HCT116 (cell line): Measurements from ENCODE around the gene AUTS2. TPM values are rescaled to one million over a fixed set of nuclear protein-coding genes. Genes with fewer than 3 reads are reported as not detected.

Source experiments
- ATAC-seq: fragments of 200-7000 bp; cut with Tn5 transposase; 2 replicates; pipeline ENCODE4 v1.9.1; 2020; ENCODE audit warnings: mild to moderate bottlenecking, moderate library complexity
- BruUV-seq: library from RNA; stranded (reverse); fragments of 400-500 nt; replicated peaks from 2 replicates; lab custom pipeline; 2021; lab: Mats Ljungman, UMichigan
- CTCF ChIA-PET: fragments of 300-600 bp; sonication (Branson Sonifier 250); formaldehyde crosslinking; loops from one replicate; lab custom pipeline; 2021; ENCODE audit warnings: antibody characterized with exemption; lab: Charles Lee
- POLR2A ChIA-PET: fragments of 300-600, 350-600 bp; sonication (Branson Sonifier 250); formaldehyde crosslinking; loops from one replicate; lab custom pipeline; 2021; ENCODE audit warnings: antibody characterized with exemption; lab: Charles Lee
- RAD21 ChIA-PET, 2 experiments: fragments of 300-600 bp; sonication (Branson Sonifier 250); formaldehyde crosslinking; loops; one replicate each; lab custom pipeline; 2023; ENCODE audit warnings: low total read pairs in 2 of 2; ENCODE audit not compliant: uncharacterized antibody in 2 of 2, unreplicated experiment in 2 of 2, low non-redundant PET in 1 of 2; lab: Charles Lee
- DNase-seq: peaks from one replicate; pipeline ENCODE4 v3.0.0-alpha.2; 2010; ENCODE audit warnings: low read depth, low spot score
- H2AFZ ChIP-seq: fragments of 200-600 bp; shearing (Covaris generic), sonication (generic); 2 replicates; pipeline ENCODE4 v1.6.1; 2017; ENCODE audit warnings: low read depth, mixed run types, mixed read lengths, antibody characterized with exemption, low read length; ENCODE audit not compliant: poor library complexity, severe bottlenecking
- H3K27ac ChIP-seq: 2 replicates; pipeline ENCODE4 v1.5.1; 2012; ENCODE audit warnings: low read depth, low read length
- H3K27me3 ChIP-seq: fragments of 200-600 bp; sonication (generic); 2 replicates; pipeline ENCODE4 v1.6.1; 2016; ENCODE audit warnings: mixed run types, low read length, mixed read lengths; ENCODE audit not compliant: insufficient read depth
- H3K36me3 ChIP-seq, 2 experiments: fragments of 200-500 bp in 1 of 2; fragments of 200-600 bp in 1 of 2; sonication (Bioruptor generic) in 1 of 2; sonication (generic) in 1 of 2; 2 replicates each; pipeline versions ENCODE4 v1.5.1 to v1.6.1; 2014 to 2016; ENCODE audit warnings: low read length in 2 of 2, inconsistent platforms in 1 of 2, mixed read lengths in 1 of 2, mixed run types in 1 of 2; ENCODE audit not compliant: insufficient read depth in 2 of 2, control insufficient read depth in 1 of 2
- H3K4me1 ChIP-seq, 2 experiments: fragments of 200-600 bp in 1 of 2; sonication (generic) in 1 of 2; 2 replicates each; pipeline versions ENCODE4 v1.5.1 to v1.6.1; 2012 to 2017; ENCODE audit warnings: low read length in 2 of 2, inconsistent platforms in 1 of 2, mild to moderate bottlenecking in 1 of 2, mixed read lengths in 1 of 2, mixed run types in 1 of 2, moderate library complexity in 1 of 2; ENCODE audit not compliant: insufficient read depth in 2 of 2, control insufficient read depth in 1 of 2
- H3K4me2 ChIP-seq: fragments of 200-600 bp; sonication (generic); 2 replicates; pipeline ENCODE4 v1.6.1; 2017; ENCODE audit warnings: mixed run types, low read length, mixed read lengths
- H3K4me3 ChIP-seq, 2 experiments: fragments of 200-600 bp in 1 of 2; sonication (generic) in 1 of 2; replicated peaks in 1 of 2; 2 replicates each; pipeline ENCODE4 v1.5.1; 2011 to 2016; ENCODE audit warnings: low read length in 2 of 2, control low read depth in 1 of 2, low read depth in 1 of 2, mild to moderate bottlenecking in 1 of 2, mixed read lengths in 1 of 2, mixed run types in 1 of 2
- H3K79me2 ChIP-seq: fragments of 200-600 bp; sonication (generic); 2 replicates; pipeline ENCODE4 v1.6.1; 2017; ENCODE audit warnings: mild to moderate bottlenecking, mixed run types, low read length, moderate library complexity, mixed read lengths; ENCODE audit not compliant: insufficient read depth
- H3K9ac ChIP-seq: fragments of 200-600 bp; sonication (generic); 2 replicates; pipeline ENCODE4 v1.6.1; 2016; ENCODE audit warnings: low read length, mixed read lengths
- H3K9me2 ChIP-seq: fragments of 200-600 bp; sonication (generic), shearing (Covaris generic); 2 replicates; pipeline ENCODE4 v1.6.1; 2017; ENCODE audit warnings: mixed run types, mild to moderate bottlenecking, moderate library complexity; ENCODE audit not compliant: insufficient read depth
- H3K9me3 ChIP-seq, 2 experiments: fragments of 200-500 bp in 1 of 2; fragments of 200-600 bp in 1 of 2; sonication (Bioruptor generic) in 1 of 2; sonication (generic) in 1 of 2; 2 replicates each; pipeline ENCODE4 v1.6.1; 2014 to 2017; ENCODE audit warnings: low read length in 2 of 2, mixed read lengths in 2 of 2, inconsistent platforms in 1 of 2, low read depth in 1 of 2, mild to moderate bottlenecking in 1 of 2, mixed run types in 1 of 2, moderate library complexity in 1 of 2; ENCODE audit not compliant: control insufficient read depth in 1 of 2, insufficient read depth in 1 of 2
- H4K20me1 ChIP-seq: fragments of 200-600 bp; sonication (generic), shearing (Covaris generic); 2 replicates; pipeline ENCODE4 v1.6.1; 2017; ENCODE audit warnings: mixed run types, mild to moderate bottlenecking, moderate library complexity; ENCODE audit not compliant: insufficient read depth
- CEBPB ChIP-seq: IDR thresholded peaks from 2 replicates; pipeline ENCODE4 v1.6.1; 2012; ENCODE audit warnings: low read depth
- EGR1 ChIP-seq: IDR thresholded peaks from 2 replicates; pipeline ENCODE4 v1.6.1; 2012; ENCODE audit warnings: low read depth
- EZH2 ChIP-seq: fragments of 200-600 bp; sonication (generic); IDR thresholded peaks from 2 replicates; pipeline ENCODE4 v1.6.1; 2017; ENCODE audit warnings: antibody characterized with exemption, mixed run types
- RAD21 ChIP-seq: IDR thresholded peaks from 2 replicates; pipeline ENCODE4 v1.6.1; 2012; ENCODE audit warnings: low read depth, mild to moderate bottlenecking
- SP1 ChIP-seq: IDR thresholded peaks from 2 replicates; pipeline ENCODE4 v1.6.1; 2012; ENCODE audit warnings: low read depth
- TCF7L2 ChIP-seq: IDR thresholded peaks from 2 replicates; pipeline ENCODE4 v1.7.0; 2011; ENCODE audit warnings: borderline replicate concordance, inconsistent platforms; ENCODE audit not compliant: insufficient read depth, insufficient read length; ENCODE audit errors: extremely low read depth
- YY1 ChIP-seq: IDR thresholded peaks from 2 replicates; pipeline ENCODE4 v1.6.1; 2011; ENCODE audit warnings: low read length, low read depth, moderate library complexity, mild to moderate bottlenecking; ENCODE audit not compliant: insufficient replicate concordance; ENCODE audit errors: extremely low read depth
- ZFX ChIP-seq: fragments of 450-650 bp; IDR thresholded peaks from 2 replicates; pipeline ENCODE4 v1.6.1; 2017
- intact Hi-C: fragments of 100-400 bp; cut with micrococcal nuclease; formaldehyde crosslinking; loops from 2 replicates; pipeline ENCODE4 v1.10.0; 2022
- total RNA-seq: library from RNA; stranded (reverse); gene quantifications from one replicate; pipeline ENCODE4 v1.2.1, GENCODE V29; 2021; ENCODE audit not compliant: unreplicated experiment
- TF ChIP-seq, protein P1 (sequence below): IDR thresholded peaks from 2 replicates; pipeline ENCODE4 v1.6.1; 2012
- TF ChIP-seq, protein P2 (sequence below): IDR thresholded peaks from 2 replicates; pipeline ENCODE4 v1.6.1; 2012
- TF ChIP-seq, protein P3 (sequence below), 3 experiments: fragments of 200-600 bp in 1 of 3; sonication (generic) in 1 of 3; IDR thresholded peaks in 2 of 3; conservative IDR thresholded peaks in 1 of 3; 2 replicates each; pipeline ENCODE4 v1.5.1; 2012 to 2017; ENCODE audit warnings: low read depth in 2 of 3, low read length in 2 of 3, antibody characterized with exemption in 1 of 3, borderline replicate concordance in 1 of 3, control low read depth in 1 of 3, mild to moderate bottlenecking in 1 of 3, mixed read lengths in 1 of 3, mixed run types in 1 of 3, moderate library complexity in 1 of 3; ENCODE audit not compliant: insufficient read depth in 1 of 3

AUTS2 gene
- total RNA-seq, 1 experiment from 2014 or later = 0.93 TPM

DNA sequence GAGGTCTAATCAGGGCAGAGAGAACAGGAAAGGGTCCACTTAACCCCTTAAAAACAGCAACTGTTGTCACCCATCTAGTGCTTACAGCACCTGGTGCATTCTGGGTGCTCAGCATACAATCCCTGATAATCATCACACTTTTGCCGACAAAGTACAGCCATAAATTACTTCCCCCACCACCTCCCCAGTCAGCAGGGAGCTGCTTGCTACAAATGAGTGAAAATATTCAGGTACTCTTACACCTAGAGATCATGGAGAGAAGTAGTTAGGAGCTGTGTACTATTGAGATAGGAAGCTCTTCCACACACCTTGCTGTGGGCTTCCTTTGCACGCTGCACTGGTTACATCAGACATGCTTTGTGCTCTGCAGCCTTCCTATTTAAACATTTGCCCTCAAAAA lies 810.2 kb downstream of the AUTS2 start:
- CTCF ChIA-PET = no interaction called here
- H3K4me1 ChIP-seq = no peaks in the 10 kb centered on the region
- intact Hi-C loops = no loop called here
- no peak overlapping the region for H3K27ac ChIP-seq
- RAD21 ChIA-PET = no interaction called here
- no peak overlapping the region for H3K4me2 ChIP-seq
- H3K9me3 ChIP-seq = peaks cover 0 to 30% of the 10 kb centered on the region in 2 experiments; a peak in 2 of 4 replicates
- H3K4me3 ChIP-seq = no peak overlapping the region
- H2AFZ ChIP-seq = no peak overlapping the region
- no peaks in the 10 kb centered on the region for H3K27me3 ChIP-seq
- TF ChIP-seq EZH2 (no peak), YY1 (no peak), TCF7L2 (no peak), CEBPB (no peak), RAD21 (no peak), SP1 (no peak), EGR1 (no peak), ZFX (no peak)
- TF ChIP-seq, protein P1, sequence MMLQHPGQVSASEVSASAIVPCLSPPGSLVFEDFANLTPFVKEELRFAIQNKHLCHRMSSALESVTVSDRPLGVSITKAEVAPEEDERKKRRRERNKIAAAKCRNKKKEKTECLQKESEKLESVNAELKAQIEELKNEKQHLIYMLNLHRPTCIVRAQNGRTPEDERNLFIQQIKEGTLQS = no peak
- TF ChIP-seq, protein P2, sequence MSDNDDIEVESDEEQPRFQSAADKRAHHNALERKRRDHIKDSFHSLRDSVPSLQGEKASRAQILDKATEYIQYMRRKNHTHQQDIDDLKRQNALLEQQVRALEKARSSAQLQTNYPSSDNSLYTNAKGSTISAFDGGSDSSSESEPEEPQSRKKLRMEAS = no peak
- TF ChIP-seq, protein P3, sequence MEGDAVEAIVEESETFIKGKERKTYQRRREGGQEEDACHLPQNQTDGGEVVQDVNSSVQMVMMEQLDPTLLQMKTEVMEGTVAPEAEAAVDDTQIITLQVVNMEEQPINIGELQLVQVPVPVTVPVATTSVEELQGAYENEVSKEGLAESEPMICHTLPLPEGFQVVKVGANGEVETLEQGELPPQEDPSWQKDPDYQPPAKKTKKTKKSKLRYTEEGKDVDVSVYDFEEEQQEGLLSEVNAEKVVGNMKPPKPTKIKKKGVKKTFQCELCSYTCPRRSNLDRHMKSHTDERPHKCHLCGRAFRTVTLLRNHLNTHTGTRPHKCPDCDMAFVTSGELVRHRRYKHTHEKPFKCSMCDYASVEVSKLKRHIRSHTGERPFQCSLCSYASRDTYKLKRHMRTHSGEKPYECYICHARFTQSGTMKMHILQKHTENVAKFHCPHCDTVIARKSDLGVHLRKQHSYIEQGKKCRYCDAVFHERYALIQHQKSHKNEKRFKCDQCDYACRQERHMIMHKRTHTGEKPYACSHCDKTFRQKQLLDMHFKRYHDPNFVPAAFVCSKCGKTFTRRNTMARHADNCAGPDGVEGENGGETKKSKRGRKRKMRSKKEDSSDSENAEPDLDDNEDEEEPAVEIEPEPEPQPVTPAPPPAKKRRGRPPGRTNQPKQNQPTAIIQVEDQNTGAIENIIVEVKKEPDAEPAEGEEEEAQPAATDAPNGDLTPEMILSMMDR (IDR thresholded peaks at IDR 0.05 in 2 of 3, conservative IDR thresholded peaks at IDR 0.05 in 1 of 3; ENCODE audit: borderline replicate concordance in 1 of 3, insufficient read depth in 1 of 3, low read depth in 2 of 3, low read length in 2 of 3) = no peak
- TF ChIP-seq, all 23 proteins: peak for 0
- no peaks in the 10 kb centered on the region for H3K79me2 ChIP-seq
- H3K9ac ChIP-seq = no peak overlapping the region
- no peaks in the 10 kb centered on the region for H3K9me2 ChIP-seq
- POLR2A ChIA-PET = no interaction called here
- DNase-seq (no peak), ATAC-seq (no peak)
- BruUV-seq = no TSS peak
- no peaks in the 10 kb centered on the region for H4K20me1 ChIP-seq
- no peaks in the 10 kb centered on the region for H3K36me3 ChIP-seq
